Esophagus squamous epithelium (tissue), 4 donors: ENCODE results near the gene MPPED2.

Experiments
- CTCF ChIP-seq, 6 experiments: fragments of 450-650 bp in 4 of 6; fragments of 200-600 bp in 2 of 6; sonication (generic) in 2 of 6; IDR thresholded peaks; one replicate each; pipeline ENCODE4 v1.5.1; 2016 to 2019; ENCODE audit warnings: antibody characterized with exemption in 6 of 6, mild to moderate bottlenecking in 4 of 6, moderate library complexity in 4 of 6
- POLR2A ChIP-seq, 4 donors: fragments of 450-650 bp; IDR thresholded peaks; one replicate each; pipeline ENCODE4 v1.6.1; 2017; ENCODE audit warnings: antibody characterized with exemption in 4 of 4, mild to moderate bottlenecking in 4 of 4, moderate library complexity in 3 of 4

- TF ChIP-seq CTCF (IDR thresholded peaks at IDR 0.05) (no peak), POLR2A (IDR thresholded peaks at IDR 0.05) (no peak)
Measured at GRCh38 chr11:30479899-30480298, 106.3 kb downstream of the MPPED2 start.
